HG02885 (cell line): ENCODE results near the gene HEXIM2.
"Not testable (repeated sequence)": the region's sequence is repeated elsewhere in the genome, so short reads cannot be mapped to it uniquely, and the experiment has no call there.

Experiments used
- ATAC-seq: cut with Tn5 transposase; IDR thresholded peaks from one replicate; pipeline ENCODE4 v1.9.1; 2021; ENCODE audit warnings: mild to moderate bottlenecking; ENCODE audit not compliant: unreplicated experiment, poor library complexity

HEXIM2 gene

GRCh38 chr17:45201457-45201856 is 39.8 kb downstream of the HEXIM2 start:
- ATAC-seq, result no peak

GRCh38 chr17:45201880-45202279 is 40.2 kb downstream of the HEXIM2 start:
- ATAC-seq, result not testable (repeated sequence)

GRCh38 chr17:45218895-45219661 is 57.4 kb downstream of the HEXIM2 start:
- ATAC-seq, result no peak
